SHP77 treated with DMSO at 0.1 percent for 48 hours (cell line): ENCODE measurements around the gene PIGM.

Experiments used
- DNase-seq: peaks from one replicate; lab custom pipeline; 2025; lab: John Stamatoyannopoulos, UW

The PIGM gene

GRCh38 chr1:160031365-160032164 is at the start of gene PIGM:
TSS of gene PIGM (minus strand) at chr1:160031990. CDS start at chr1:160031739, 251 bp downstream.
- peak; percentile 91 for DNase-seq

- no peak for DNase-seq
Measured at GRCh38 chr1:160081261-160081936, 49.6 kb upstream of the PIGM start, which contains the start of gene KCNJ9. TSS of gene KCNJ9 (plus strand) at chr1:160081538. CDS start at chr1:160084031, 2,493 bp downstream.

- no peak for DNase-seq
Measured at GRCh38 chr1:160080381-160081100, 48.8 kb upstream of the PIGM start.

- DNase-seq: no peak
Measured at GRCh38 chr1:160079448-160079847, 47.7 kb upstream of the PIGM start.

GRCh38 chr1:160078512-160079195 is 46.9 kb upstream of the PIGM start:
- DNase-seq: no peak

GRCh38 chr1:160077486-160077885 is 45.7 kb upstream of the PIGM start:
- DNase-seq: no peak

GRCh38 chr1:160076295-160076694 is 44.5 kb upstream of the PIGM start:
- no peak for DNase-seq

- no peak for DNase-seq
Measured at GRCh38 chr1:160075836-160076235, 44.0 kb upstream of the PIGM start.

- no peak for DNase-seq
Measured at GRCh38 chr1:160074865-160075264, 43.1 kb upstream of the PIGM start.

- DNase-seq: no peak
Measured at GRCh38 chr1:160071289-160071688, 39.5 kb upstream of the PIGM start.

- DNase-seq: no peak
Measured at GRCh38 chr1:160070243-160071163, 38.7 kb upstream of the PIGM start.

- no peak for DNase-seq
Measured at GRCh38 chr1:160069460-160070231, 37.9 kb upstream of the PIGM start, which contains the start of gene KCNJ10. TSS of gene KCNJ10 (minus strand) at chr1:160070160. CDS start at chr1:160042532, 27,628 bp downstream.

- DNase-seq: no peak
Measured at GRCh38 chr1:160068225-160068624, 36.4 kb upstream of the PIGM start.

GRCh38 chr1:160066829-160067745 is 35.3 kb upstream of the PIGM start:
- no peak for DNase-seq

- no peak for DNase-seq
Measured at GRCh38 chr1:160064746-160065145, 33.0 kb upstream of the PIGM start.

GRCh38 chr1:160064164-160064563 is 32.4 kb upstream of the PIGM start:
- no peak for DNase-seq

GRCh38 chr1:160063176-160063575 is 31.4 kb upstream of the PIGM start:
- no peak for DNase-seq

GRCh38 chr1:160062230-160062532 is 30.4 kb upstream of the PIGM start:
- no peak for DNase-seq
